Putamen (tissue), 1 donor: ENCODE measurements around the gene AGBL3.
"Not testable (repeated sequence)": the region's sequence is repeated elsewhere in the genome, so short reads cannot be mapped to it uniquely, and the experiment has no call there.

Experiments
- DNase-seq: peaks from one replicate; pipeline ENCODE4 v3.0.0-alpha.2; 2016; ENCODE audit warnings: low spot score

The AGBL3 gene

GRCh38 chr7:134963036-134963435 lies 23.3 kb upstream of the AGBL3 start:
- DNase-seq = no peak

- DNase-seq = no peak
Measured at GRCh38 chr7:134966691-134967090, 19.6 kb upstream of the AGBL3 start.

- DNase-seq = no peak
Measured at GRCh38 chr7:134968110-134968509, 18.2 kb upstream of the AGBL3 start.

GRCh38 chr7:134981645-134982044 lies 4.7 kb upstream of the AGBL3 start:
- DNase-seq = not testable (repeated sequence)

GRCh38 chr7:134985894-134986362 lies 380 bp upstream of the AGBL3 start:
- DNase-seq = no peak

GRCh38 chr7:134988161-134988560 lies 1.9 kb downstream of the AGBL3 start:
- no peak for DNase-seq

GRCh38 chr7:134991469-134992339 lies 5.4 kb downstream of the AGBL3 start:
- DNase-seq = no peak

- DNase-seq = no peak
Measured at GRCh38 chr7:134992626-134993179, 6.4 kb downstream of the AGBL3 start.

GRCh38 chr7:134993877-134994456 lies 7.7 kb downstream of the AGBL3 start:
- no peak for DNase-seq

- no peak for DNase-seq
Measured at GRCh38 chr7:134995239-134996096, 9.2 kb downstream of the AGBL3 start.

- no peak for DNase-seq
Measured at GRCh38 chr7:134996097-134996550, 9.8 kb downstream of the AGBL3 start.

- DNase-seq = no peak
Measured at GRCh38 chr7:134997214-134997885, 11.0 kb downstream of the AGBL3 start.

GRCh38 chr7:134999136-134999535 lies 12.8 kb downstream of the AGBL3 start:
- no peak for DNase-seq

- no peak for DNase-seq
Measured at GRCh38 chr7:135001390-135002165, 15.3 kb downstream of the AGBL3 start.

GRCh38 chr7:135012229-135012628 lies 25.9 kb downstream of the AGBL3 start:
- DNase-seq = no peak

GRCh38 chr7:135023622-135024021 lies 37.3 kb downstream of the AGBL3 start:
- no peak for DNase-seq

GRCh38 chr7:135035252-135035651 lies 48.9 kb downstream of the AGBL3 start:
- DNase-seq = no peak

- DNase-seq = not testable (repeated sequence)
Measured at GRCh38 chr7:135067017-135067416, 80.7 kb downstream of the AGBL3 start.

- no peak for DNase-seq
Measured at GRCh38 chr7:135074096-135074495, 87.8 kb downstream of the AGBL3 start.

GRCh38 chr7:135074531-135074930 lies 88.2 kb downstream of the AGBL3 start:
- DNase-seq = no peak

- DNase-seq = no peak
Measured at GRCh38 chr7:135075716-135076115, 89.4 kb downstream of the AGBL3 start.
